NB4 (cell line): ENCODE measurements around the gene EME1.
"Not testable (repeated sequence)": the region's sequence is repeated elsewhere in the genome, so short reads cannot be mapped to it uniquely, and the experiment has no call there.

Experiments used
- DNase-seq: peaks from one replicate; pipeline ENCODE4 v3.0.0; 2010; ENCODE audit warnings: low read depth
- H3K4me3 ChIP-seq: one replicate; pipeline ENCODE4 v1.5.1; 2011; ENCODE audit warnings: mild to moderate bottlenecking, low read depth, low read length, moderate library complexity
- MYC ChIP-seq: IDR thresholded peaks from 2 replicates; pipeline ENCODE4 v1.6.1; 2011; ENCODE audit warnings: low read depth, low read length
- POLR2A ChIP-seq: IDR thresholded peaks from 2 replicates; pipeline ENCODE4 v1.6.1; 2011; ENCODE audit warnings: mild to moderate bottlenecking; ENCODE audit not compliant: insufficient read length; ENCODE audit errors: extremely low read depth
- TF ChIP-seq, protein P1 (sequence below): IDR thresholded peaks from 2 replicates; pipeline ENCODE4 v1.6.1; 2011; ENCODE audit warnings: low read depth, low read length
- TF ChIP-seq, protein P2 (sequence below): IDR thresholded peaks from one replicate; pipeline ENCODE4 v1.5.1; 2012; ENCODE audit warnings: low read depth, low read length

EME1 gene

DNA sequence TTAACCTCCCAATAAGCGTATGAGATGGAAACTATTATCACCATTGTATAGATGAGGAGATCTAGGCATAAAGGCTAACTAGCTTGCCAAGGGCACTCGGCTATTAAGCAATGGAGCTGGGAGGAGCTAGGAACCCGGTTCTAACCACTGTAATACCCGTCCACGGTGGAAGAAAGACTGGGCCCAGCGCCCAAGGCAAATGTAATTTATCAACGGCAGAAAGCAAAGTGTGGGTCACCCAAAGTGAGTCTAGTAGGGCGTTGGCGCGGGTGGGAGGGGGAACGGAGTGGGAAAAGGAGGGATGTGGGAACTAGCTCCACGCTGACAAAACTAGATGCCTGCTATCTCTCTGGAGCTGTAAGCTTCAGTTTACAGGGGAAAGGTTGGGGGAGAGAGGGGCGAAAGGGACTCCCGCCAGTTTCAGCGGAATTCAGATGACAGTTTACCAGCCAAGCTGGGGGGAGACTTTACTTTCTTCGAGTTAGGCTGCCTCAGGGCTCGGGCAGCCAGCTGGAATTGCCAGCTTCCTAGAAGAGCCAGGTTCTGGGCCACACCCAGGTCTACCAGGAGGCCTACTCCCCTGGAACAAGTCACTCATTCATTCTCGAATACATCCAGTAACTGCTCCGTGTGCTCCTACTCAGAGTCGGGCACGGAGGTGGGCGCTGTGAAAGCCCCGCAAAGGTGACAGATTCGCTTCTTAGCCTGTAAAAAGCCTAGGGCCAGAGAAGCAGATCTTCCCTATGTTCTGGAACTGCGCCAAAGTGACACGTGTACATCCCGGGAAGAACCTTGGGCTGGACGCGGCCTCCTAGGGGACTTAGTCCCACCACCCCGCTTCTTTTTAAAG lies 23.5 kb downstream of the EME1 start:
- TF ChIP-seq, protein P1, sequence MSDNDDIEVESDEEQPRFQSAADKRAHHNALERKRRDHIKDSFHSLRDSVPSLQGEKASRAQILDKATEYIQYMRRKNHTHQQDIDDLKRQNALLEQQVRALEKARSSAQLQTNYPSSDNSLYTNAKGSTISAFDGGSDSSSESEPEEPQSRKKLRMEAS: 0 out of 2 replicates have a peak, but pooled peaks have one; percentile 10
- TF ChIP-seq, protein P2, sequence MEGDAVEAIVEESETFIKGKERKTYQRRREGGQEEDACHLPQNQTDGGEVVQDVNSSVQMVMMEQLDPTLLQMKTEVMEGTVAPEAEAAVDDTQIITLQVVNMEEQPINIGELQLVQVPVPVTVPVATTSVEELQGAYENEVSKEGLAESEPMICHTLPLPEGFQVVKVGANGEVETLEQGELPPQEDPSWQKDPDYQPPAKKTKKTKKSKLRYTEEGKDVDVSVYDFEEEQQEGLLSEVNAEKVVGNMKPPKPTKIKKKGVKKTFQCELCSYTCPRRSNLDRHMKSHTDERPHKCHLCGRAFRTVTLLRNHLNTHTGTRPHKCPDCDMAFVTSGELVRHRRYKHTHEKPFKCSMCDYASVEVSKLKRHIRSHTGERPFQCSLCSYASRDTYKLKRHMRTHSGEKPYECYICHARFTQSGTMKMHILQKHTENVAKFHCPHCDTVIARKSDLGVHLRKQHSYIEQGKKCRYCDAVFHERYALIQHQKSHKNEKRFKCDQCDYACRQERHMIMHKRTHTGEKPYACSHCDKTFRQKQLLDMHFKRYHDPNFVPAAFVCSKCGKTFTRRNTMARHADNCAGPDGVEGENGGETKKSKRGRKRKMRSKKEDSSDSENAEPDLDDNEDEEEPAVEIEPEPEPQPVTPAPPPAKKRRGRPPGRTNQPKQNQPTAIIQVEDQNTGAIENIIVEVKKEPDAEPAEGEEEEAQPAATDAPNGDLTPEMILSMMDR: no peak
- DNase-seq: peak; percentile 61
- H3K4me3 ChIP-seq: peak overlapping the region; percentile 96

DNA sequence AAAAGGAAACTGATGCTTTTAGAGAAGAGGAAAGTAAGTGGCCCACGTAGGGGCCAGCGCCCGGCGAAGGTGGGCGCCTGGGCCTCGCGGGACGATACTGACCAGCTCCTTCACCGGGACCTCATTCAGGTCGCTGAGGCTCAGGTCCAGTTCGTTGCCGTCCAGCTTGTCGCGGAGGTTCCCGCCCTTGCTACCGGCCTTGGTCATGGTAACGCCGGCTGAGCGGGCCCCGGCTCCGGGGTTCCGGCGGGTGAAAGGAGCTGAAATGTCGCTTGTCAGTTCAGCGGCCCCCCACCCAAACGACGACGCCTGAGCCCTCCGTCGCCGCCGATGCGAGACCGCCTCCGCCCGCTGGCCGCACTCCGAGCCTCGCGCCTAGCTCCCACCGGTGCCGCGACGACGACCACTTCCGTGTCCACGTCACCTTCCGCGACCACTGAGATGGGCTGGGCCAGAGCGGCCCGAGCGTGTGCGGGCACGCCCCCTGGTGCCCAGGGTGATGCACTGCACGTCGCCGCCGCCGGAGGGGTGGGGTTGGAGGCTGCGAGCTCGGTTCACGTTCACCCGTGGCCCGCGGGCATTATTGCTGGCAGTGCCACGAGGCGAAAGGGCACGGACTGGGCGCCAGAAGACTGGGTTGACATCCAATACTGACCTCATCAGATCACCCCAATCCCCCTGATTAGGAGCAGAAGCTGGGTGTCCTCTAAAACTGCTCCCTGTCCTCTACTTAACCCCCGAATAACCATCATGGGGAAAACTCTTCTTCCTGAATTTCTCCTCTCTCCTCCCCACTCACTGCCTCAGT lies 24.3 kb downstream of the EME1 start, which contains the start of gene LRRC59:
LRRC59 (minus strand) TSS at position 413 of the 808 bp plus-strand sequence; CDS start at position 207, 206 bp downstream.
- peak within 1 kb of the TSS; percentile 96 for H3K4me3 ChIP-seq
- TF ChIP-seq POLR2A (peak; percentile 92), MYC (peak; percentile 87)
- TF ChIP-seq, protein P1: peak; percentile 73; the same call in 1 of the 2 replicates
- TF ChIP-seq, protein P2: peak; percentile 76
- peak; percentile 87 for DNase-seq

DNA sequence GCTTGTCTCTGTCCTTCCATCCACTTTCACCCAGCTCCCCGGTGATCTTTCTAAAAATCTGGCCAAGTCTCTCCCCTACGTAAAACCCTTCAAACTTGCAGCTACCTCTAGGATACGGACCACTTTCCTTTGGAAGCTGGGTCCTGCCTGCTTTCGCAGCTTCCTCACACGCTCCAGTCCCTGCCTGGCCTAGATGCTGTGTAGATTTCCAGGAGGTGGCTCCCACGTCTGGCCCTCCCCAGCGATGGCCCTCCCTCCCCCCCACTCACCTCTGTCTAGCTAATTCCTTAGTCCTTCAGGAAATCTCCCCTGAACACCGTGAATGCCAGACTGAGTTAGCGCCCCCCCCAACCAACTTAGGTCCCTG lies 24.9 kb downstream of the EME1 start:
- no peak for DNase-seq
- TF ChIP-seq MYC (no peak), POLR2A (no peak)
- TF ChIP-seq, protein P1: no peak
- TF ChIP-seq, protein P2: no peak
- peak overlapping the region; percentile 96 for H3K4me3 ChIP-seq

DNA sequence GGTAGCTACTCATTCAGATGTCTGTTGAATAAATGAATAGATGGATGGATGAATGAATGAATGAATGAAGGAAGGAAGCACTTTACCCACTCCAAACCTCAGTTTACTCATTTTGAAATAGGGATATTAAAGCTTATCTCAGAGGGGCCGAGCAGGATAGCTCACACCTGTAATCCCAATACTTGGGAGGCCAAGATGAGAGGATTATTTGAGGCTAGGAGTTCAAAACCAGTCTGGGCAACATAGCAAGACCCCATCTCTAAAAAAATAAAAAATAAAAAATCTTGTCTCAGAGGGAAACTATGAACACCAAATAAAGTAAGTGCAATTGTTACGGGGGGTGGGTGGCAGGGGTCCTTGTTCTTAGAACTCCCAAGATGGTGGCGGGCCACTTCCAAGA lies 25.6 kb downstream of the EME1 start:
- H3K4me3 ChIP-seq, DNase-seq: not testable (repeated sequence)

DNA sequence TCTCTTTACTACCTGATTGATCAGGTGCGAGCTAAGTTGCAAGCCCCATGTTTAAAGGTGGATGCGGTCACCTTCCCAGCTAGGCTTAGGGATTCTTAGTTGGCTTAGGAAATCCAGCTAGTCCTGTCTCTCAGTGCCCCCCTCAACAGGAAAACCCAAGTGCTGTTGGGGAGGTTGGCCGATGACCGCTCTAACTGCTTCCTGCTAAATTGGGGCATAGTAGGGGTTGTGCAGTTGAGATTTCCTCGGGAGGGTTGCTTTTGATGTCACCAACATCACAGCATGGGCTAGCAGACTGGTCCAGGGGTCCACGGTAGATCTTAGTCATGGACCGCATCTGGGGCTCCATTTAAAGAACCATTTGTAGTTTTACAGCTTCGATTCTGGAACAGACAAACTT lies 26.6 kb downstream of the EME1 start:
- not testable (repeated sequence) for DNase-seq, H3K4me3 ChIP-seq

DNA sequence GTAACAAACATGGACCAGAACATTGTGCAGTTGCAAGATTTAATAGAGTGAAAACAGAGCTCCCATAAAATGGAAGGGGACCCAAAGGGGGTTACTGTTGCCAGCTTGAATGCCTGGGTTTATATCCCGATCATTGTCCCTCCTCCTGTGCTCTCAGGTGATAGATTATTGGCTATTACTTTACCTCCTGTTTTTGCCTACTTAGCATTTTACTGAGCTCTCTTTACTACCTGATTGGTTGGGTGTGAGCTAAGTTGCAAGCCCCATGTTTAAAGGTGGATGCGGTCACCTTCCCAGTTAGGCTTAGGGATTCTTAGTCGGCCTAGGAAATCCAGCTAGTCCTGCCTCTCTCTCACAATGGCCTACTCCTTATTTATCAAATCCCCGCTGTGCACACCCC lies 32.3 kb downstream of the EME1 start:
- DNase-seq, H3K4me3 ChIP-seq: not testable (repeated sequence)

DNA sequence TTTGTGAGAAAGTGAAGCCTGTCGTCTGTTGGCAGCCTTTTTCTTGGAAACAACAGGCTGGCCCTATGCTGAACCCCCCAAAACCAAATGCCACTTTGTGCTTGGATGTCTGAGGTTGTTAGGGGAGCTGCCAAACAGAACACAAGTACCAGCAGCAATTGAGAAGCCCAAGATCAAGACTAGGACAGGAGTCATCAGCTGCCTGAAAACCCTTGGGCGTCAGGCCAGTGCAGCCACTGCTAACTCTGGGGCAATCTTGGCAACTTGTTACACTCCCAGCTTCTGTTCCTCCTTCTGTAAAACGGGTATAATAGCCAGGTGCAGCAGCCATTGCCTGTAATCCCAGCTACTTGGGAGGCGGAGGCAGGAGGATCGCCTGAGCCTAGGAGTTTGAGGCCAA lies 33.5 kb downstream of the EME1 start:
- no peak overlapping the region for H3K4me3 ChIP-seq
- no peak for DNase-seq
- TF ChIP-seq POLR2A (no peak), MYC (no peak)
- TF ChIP-seq, protein P2: no peak
- TF ChIP-seq, protein P1: no peak
